Measurements from ENCODE around the gene MAP3K19.
"Not testable (repeated sequence)": the region's sequence is repeated elsewhere in the genome, so short reads cannot be mapped to it uniquely, and the experiment has no call there.

The MAP3K19 gene

GRCh38 chr2:135047300-135047699 is at the start of gene MAP3K19:
Gene MAP3K19, minus strand, starts transcription at chr2:135047447. Its CDS starts 22,800 bp downstream, at chr2:135024647.
- DNase-seq: no peak

GRCh38 chr2:135096665-135097446 is 49.6 kb upstream of the MAP3K19 start:
- DNase-seq: peak; percentile 4

- DNase-seq: no peak
Measured at GRCh38 chr2:135095591-135095990, 48.3 kb upstream of the MAP3K19 start.

DNA sequence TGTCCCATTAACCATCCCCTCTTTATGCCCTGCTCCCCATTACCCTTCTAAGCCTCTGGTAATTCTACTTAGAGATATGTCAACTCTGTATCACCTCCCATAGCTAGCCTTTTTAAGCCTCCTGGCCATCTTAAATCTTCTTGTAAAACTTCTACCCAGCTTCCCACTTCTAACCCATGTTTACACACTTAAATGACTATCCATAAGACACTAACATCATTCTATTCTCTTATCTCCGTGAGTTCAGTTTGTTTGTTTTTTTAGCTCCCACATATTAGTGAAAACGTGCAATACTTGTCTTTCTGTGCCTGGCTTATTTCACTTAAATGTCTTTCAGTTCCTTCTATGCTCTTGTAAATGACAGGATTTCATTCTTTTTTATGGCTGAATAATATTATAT is 47.3 kb upstream of the MAP3K19 start:
- no peak for DNase-seq

DNA sequence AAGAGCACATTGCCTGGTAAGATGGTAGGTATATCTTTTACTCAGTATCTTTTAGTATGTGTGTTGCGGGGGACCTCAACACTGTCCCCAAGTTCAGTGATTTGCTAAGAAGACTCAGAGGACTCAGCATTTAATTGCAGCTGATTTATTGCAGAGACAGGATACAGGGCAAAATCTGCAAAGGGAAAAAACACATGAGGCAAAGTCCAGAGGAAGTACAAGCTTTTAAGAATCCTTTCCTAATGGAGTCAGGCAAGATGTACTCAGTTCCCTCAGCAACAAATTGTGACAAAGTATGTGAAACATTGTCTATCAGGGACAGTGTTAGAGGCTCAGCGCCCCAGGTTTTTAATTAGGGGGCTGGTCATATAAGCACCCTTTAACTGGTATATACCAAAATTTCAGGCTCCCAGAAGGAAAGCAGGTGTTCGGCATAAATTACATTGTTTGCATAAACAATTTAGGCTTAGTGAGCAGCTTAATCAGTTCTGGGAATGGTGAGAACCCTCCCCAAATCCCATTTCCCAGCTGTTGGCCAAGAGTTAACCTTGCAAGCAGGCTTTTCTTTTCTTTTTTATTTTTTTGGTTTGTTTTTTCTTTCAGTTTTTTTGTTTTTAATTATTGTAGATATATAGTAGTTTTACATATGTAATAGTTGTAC is 46.6 kb upstream of the MAP3K19 start:
- no peak for DNase-seq

- no peak for DNase-seq
Measured at GRCh38 chr2:135093193-135093592, 45.9 kb upstream of the MAP3K19 start.

GRCh38 chr2:135091681-135092080 is 44.4 kb upstream of the MAP3K19 start:
- no peak for DNase-seq

DNA sequence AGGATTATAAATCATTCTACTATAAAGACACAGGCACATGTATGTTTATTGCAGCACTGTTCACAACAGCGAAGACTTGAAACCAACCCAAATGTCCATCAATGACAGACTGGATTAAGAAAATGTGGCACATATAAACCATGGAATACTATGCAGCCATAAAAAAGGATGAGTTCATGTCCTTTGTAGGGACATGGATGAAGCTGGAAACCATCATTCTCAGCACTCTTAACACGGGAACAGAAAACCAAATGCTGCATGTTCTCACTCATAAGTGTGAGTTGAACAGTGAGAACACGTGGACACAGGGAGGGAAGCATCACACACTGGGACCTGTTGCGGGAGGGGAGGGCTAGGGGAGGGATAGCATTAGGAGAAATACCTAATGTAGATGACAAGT is 42.4 kb upstream of the MAP3K19 start:
- not testable (repeated sequence) for DNase-seq

- DNase-seq: peak; percentile 13
Measured at GRCh38 chr2:135086222-135086621, 39.0 kb upstream of the MAP3K19 start.

DNA sequence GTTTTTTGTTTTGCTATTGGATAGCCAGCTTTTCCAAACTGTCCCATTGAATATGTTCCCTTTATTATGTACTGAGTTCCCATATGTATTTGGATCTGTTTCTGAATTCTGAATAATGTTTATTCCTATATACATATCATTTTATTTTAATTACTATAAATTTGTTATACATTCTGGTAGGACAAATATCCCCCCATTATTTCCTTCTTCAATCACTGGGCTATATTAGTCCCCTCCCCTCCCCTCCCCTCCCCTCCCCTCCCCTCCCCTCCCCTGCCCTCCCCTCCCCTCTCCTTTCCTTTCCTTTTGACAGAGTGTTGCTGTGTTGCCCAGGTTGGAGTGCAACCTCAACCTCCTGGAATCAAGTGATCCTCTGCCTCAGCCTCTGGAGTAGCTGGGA is 31.2 kb upstream of the MAP3K19 start:
- no peak for DNase-seq

DNA sequence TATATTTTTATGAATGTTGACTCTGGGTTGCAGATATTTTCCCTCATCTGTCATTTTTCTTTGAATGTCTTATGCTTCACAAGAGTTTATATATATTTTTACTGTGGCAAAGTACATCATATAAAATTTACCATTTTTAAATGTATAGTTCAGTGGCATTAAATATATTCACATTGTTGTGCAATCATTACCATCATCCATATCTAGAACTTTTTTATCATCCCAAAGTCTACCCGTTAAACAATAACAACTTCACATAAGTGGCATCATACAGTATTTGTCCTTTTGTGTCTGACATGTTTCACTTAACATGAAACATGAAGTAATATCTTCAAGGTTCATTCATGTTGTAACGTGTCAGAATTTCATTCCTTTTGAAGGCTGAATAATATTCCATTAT is 29.3 kb upstream of the MAP3K19 start:
- no peak for DNase-seq

GRCh38 chr2:135074216-135074615 is 27.0 kb upstream of the MAP3K19 start:
- no peak for DNase-seq

GRCh38 chr2:135072125-135072997 is 25.1 kb upstream of the MAP3K19 start:
- peak; percentile 21 for DNase-seq

GRCh38 chr2:135066710-135067109 is 19.5 kb upstream of the MAP3K19 start:
- peak; percentile 34 for DNase-seq

DNA sequence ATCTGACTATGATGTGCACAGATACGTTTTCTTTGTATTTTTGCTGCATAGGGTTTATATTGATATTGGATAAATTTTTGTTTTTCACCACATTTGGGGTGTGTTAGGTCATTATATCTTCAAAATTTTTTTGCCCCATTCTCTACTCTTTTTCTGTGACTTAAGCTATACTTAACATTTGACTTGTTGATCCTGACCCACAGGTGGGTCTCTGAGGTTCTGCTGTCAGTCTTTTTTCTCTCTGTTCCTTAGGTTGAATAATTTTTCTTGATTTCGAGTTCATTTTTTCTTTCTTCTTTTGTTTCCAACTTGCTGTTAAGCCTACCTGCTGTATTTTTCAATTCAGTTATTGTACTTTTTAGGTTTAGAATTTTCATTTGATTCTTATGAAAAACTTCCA is 16.9 kb upstream of the MAP3K19 start:
- DNase-seq: no peak

DNA sequence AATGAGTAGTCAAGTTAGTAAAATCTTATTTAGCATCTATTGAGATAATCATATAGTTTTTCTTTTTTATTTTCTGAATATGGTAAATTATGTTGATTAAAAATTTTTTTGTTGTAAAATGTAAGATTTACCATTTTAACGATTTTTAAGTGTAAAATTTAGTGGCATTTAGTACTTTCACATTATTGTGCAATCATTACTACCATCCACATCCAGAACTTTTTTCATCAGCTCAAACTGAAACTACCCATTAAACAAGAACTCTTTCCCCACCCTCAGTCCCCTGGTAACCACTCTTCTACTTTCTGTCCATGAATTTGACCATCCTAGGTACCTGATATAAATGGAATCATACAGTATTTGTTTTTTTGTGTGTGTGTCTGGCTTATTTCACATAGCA is 16.0 kb upstream of the MAP3K19 start:
- no peak for DNase-seq

DNA sequence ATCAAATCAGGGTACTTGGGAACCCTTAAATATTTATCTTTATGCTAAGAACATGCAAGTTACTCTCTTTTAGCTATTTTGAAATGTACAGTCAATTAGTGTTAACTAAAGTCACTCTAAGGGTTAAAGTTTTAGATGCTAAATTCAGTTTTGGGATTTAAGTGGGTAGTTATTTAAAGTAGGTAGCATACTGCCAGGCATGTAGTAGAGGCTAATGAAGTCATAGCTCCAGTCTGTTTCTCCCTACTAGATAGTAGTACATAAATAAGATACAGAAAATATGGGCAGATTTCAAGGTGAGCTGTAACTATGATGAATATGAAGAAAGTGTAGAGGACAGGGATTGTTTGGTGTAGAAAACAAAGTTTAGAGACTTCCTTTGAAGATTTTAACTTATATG is 12.3 kb upstream of the MAP3K19 start:
- no peak for DNase-seq

- DNase-seq: peak; percentile 12
Measured at GRCh38 chr2:135056790-135057189, 9.5 kb upstream of the MAP3K19 start.

- DNase-seq: peak; percentile 80
Measured at GRCh38 chr2:135055182-135055786, 8.0 kb upstream of the MAP3K19 start.

DNA sequence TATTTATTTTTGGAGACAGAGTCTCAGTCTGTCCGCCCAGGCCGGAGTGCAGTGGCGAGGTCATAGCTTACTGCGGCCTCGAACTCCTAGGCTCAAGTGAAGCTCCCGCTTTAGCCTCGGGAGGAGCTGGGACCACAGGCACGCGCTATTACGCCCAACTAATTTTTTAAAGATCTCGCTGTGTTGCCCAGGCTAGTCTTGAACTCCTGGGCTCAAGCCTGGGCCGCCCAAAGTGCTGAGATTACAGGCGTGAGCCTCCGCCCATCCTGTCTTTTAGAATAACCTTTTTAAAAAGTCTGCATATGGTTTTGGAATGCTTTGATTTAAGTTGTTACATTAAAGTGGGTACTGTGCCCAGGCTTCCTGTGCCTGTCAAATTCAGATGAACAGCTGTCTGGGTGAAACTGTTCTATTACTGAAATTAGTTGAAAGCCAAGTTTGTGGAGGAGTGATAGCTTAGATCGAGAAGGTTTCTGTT is 5.8 kb upstream of the MAP3K19 start:
- no peak for DNase-seq

GRCh38 chr2:135052042-135052876 is 5.0 kb upstream of the MAP3K19 start, which contains the start of gene RAB3GAP1:
Gene RAB3GAP1, plus strand, starts transcription at chr2:135052292. Its CDS starts 16 bp downstream, at chr2:135052308.
- peak; percentile 81 for DNase-seq

- DNase-seq: no peak
Measured at GRCh38 chr2:135050684-135051083, 3.4 kb upstream of the MAP3K19 start.
